GM18511 (cell line): ENCODE measurements around the gene PPP1R12C.

Source experiments
- ATAC-seq: cut with Tn5 transposase; IDR thresholded peaks from one replicate; pipeline ENCODE4 v1.9.1; 2021; ENCODE audit warnings: mild to moderate bottlenecking, moderate library complexity; ENCODE audit not compliant: unreplicated experiment

PPP1R12C gene

GRCh38 chr19:55047951-55048350 lies 69.5 kb downstream of the PPP1R12C start:
- ATAC-seq = no peak

- ATAC-seq = no peak
Observed at GRCh38 chr19:55046975-55047622, 70.3 kb downstream of the PPP1R12C start.

- ATAC-seq = no peak
Observed at GRCh38 chr19:55044771-55045716, 72.4 kb downstream of the PPP1R12C start.

GRCh38 chr19:55044286-55044685 lies 73.2 kb downstream of the PPP1R12C start:
- ATAC-seq = no peak

GRCh38 chr19:55042688-55043087 lies 74.7 kb downstream of the PPP1R12C start:
- ATAC-seq = no peak

GRCh38 chr19:55042344-55042678 lies 75.1 kb downstream of the PPP1R12C start:
- ATAC-seq = no peak

- no peak for ATAC-seq
Observed at GRCh38 chr19:55041627-55042343, 75.7 kb downstream of the PPP1R12C start.

- ATAC-seq = no peak
Observed at GRCh38 chr19:55041244-55041626, 76.2 kb downstream of the PPP1R12C start.
